ENCODE measurements around the gene RGMB. TPM values are rescaled to one million over a fixed set of nuclear protein-coding genes. Genes with fewer than 3 reads are reported as not detected.

Gene RGMB
- total RNA-seq, 1 donor from 2014 or later, result 116 TPM

- no peak for TF ChIP-seq CTCF (IDR thresholded peaks at IDR 0.05)
- no peaks in the 10 kb centered on the region for H3K27me3 Mint-ChIP-seq (ENCODE audit: unreplicated experiment)
- peaks cover 6% of the 10 kb centered on the region for H3K9me3 Mint-ChIP-seq (ENCODE audit: unreplicated experiment)
- H3K27ac Mint-ChIP-seq (ENCODE audit: unreplicated experiment), result no peak overlapping the region
- H3K36me3 Mint-ChIP-seq (ENCODE audit: unreplicated experiment), result peaks cover 6% of the 10 kb centered on the region
- no peaks in the 10 kb centered on the region for H3K4me1 Mint-ChIP-seq (ENCODE audit: unreplicated experiment)
- H3K4me3 Mint-ChIP-seq (ENCODE audit: unreplicated experiment), result no peak overlapping the region
- DNase-seq (ENCODE audit: extremely low spot score, unreplicated experiment), result no peak
Measured at GRCh38 chr5:98825582-98826375, 52.3 kb downstream of the RGMB start.

GRCh38 chr5:98827161-98827560 lies 53.7 kb downstream of the RGMB start:
- Mint-ChIP-seq H3K4me3 (ENCODE audit: unreplicated experiment) (no peak overlapping the region), H3K27me3 (ENCODE audit: unreplicated experiment) (no peaks in the 10 kb centered on the region), H3K27ac (ENCODE audit: unreplicated experiment) (no peak overlapping the region), H3K36me3 (ENCODE audit: unreplicated experiment) (no peaks in the 10 kb centered on the region), H3K9me3 (ENCODE audit: unreplicated experiment) (no peaks in the 10 kb centered on the region), H3K4me1 (ENCODE audit: unreplicated experiment) (no peaks in the 10 kb centered on the region)
- DNase-seq (ENCODE audit: extremely low spot score, unreplicated experiment), result no peak
- peak; percentile 73 for TF ChIP-seq CTCF (IDR thresholded peaks at IDR 0.05)

DNA sequence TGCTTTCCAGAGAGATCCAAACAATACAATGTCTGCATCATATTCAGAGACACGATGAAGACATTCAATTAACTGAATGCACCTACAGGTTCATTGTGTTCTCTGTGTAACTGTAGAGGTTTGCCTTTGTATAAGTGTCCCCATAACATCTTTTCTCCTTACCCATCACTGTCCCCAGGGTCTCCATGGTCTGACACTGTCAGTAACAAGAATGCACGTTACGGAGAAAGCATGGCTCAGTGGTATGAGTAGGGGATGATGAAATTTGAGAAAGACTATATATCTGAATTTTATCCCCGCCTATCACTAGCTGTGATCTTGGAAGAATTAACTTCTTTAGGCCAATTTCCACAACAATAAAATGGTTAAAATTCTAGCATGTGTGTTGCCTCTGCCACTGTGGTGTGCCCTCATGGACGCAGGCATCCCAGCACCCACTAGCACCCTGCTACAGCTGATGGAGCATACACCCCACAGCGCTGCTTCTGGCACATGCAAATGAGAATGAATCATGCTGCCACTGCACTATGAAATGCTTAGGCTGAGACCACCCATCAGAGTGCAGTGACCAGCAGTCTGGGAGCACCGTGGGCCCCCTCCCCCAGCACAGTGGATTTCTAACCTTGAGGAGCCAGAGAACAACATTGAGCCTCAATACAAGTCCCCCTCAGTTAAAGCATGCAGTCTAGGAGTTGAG lies 54.3 kb downstream of the RGMB start:
- H3K27ac Mint-ChIP-seq (ENCODE audit: unreplicated experiment), result no peak overlapping the region
- no peak for TF ChIP-seq CTCF (IDR thresholded peaks at IDR 0.05)

GRCh38 chr5:98836175-98836574 lies 62.7 kb downstream of the RGMB start:
- Mint-ChIP-seq H3K27me3 (ENCODE audit: unreplicated experiment) (no peaks in the 10 kb centered on the region), H3K36me3 (ENCODE audit: unreplicated experiment) (no peaks in the 10 kb centered on the region), H3K9me3 (ENCODE audit: unreplicated experiment) (no peaks in the 10 kb centered on the region), H3K4me3 (ENCODE audit: unreplicated experiment) (no peak overlapping the region), H3K4me1 (ENCODE audit: unreplicated experiment) (no peaks in the 10 kb centered on the region), H3K27ac (ENCODE audit: unreplicated experiment) (no peak overlapping the region)
- no peak for DNase-seq (ENCODE audit: extremely low spot score, unreplicated experiment)
- TF ChIP-seq CTCF (IDR thresholded peaks at IDR 0.05), result no peak

More for the DNA sequence above, 54.3 kb downstream of the RGMB start:
- H3K9me3 Mint-ChIP-seq (ENCODE audit: unreplicated experiment), result no peaks in the 10 kb centered on the region
- DNase-seq (ENCODE audit: extremely low spot score, unreplicated experiment), result no peak
- no peaks in the 10 kb centered on the region for H3K27me3 Mint-ChIP-seq (ENCODE audit: unreplicated experiment)
- no peak overlapping the region for H3K4me3 Mint-ChIP-seq (ENCODE audit: unreplicated experiment)
- H3K36me3 Mint-ChIP-seq (ENCODE audit: unreplicated experiment), result no peaks in the 10 kb centered on the region
- H3K4me1 Mint-ChIP-seq (ENCODE audit: unreplicated experiment), result no peaks in the 10 kb centered on the region
